ENCODE measurements around the gene PTGS2.

GRCh38 chr1:186683652-186684410 lies 3.6 kb upstream of the PTGS2 start:
- TF ChIP-seq STAT1 (IDR thresholded peaks at IDR 0.05; ENCODE audit: unreplicated experiment) (no peak), EZH2 (IDR thresholded peaks at IDR 0.05; ENCODE audit: low read depth, unreplicated experiment) (no peak), ZNF462 (CRISPR knock-in tag; IDR thresholded peaks at IDR 0.05) (no peak), CREB1 (CRISPR knock-in tag; IDR thresholded peaks at IDR 0.05; ENCODE audit: low read depth) (no peak), EZH2phosphoT487 (IDR thresholded peaks at IDR 0.05; ENCODE audit: unreplicated experiment) (no peak), ZNF331 (CRISPR knock-in tag; IDR thresholded peaks at IDR 0.05; ENCODE audit: low read depth) (no peak), POLR2AphosphoS5 (IDR thresholded peaks at IDR 0.05; ENCODE audit: low read depth) (no peak), JUNB (IDR thresholded peaks at IDR 0.05; ENCODE audit: unreplicated experiment) (no peak)
- TF ChIP-seq, protein P1, sequence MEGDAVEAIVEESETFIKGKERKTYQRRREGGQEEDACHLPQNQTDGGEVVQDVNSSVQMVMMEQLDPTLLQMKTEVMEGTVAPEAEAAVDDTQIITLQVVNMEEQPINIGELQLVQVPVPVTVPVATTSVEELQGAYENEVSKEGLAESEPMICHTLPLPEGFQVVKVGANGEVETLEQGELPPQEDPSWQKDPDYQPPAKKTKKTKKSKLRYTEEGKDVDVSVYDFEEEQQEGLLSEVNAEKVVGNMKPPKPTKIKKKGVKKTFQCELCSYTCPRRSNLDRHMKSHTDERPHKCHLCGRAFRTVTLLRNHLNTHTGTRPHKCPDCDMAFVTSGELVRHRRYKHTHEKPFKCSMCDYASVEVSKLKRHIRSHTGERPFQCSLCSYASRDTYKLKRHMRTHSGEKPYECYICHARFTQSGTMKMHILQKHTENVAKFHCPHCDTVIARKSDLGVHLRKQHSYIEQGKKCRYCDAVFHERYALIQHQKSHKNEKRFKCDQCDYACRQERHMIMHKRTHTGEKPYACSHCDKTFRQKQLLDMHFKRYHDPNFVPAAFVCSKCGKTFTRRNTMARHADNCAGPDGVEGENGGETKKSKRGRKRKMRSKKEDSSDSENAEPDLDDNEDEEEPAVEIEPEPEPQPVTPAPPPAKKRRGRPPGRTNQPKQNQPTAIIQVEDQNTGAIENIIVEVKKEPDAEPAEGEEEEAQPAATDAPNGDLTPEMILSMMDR (conservative IDR thresholded peaks at IDR 0.05; ENCODE audit: low read depth in 2 of 2), result no peak
- TF ChIP-seq, protein P2, sequence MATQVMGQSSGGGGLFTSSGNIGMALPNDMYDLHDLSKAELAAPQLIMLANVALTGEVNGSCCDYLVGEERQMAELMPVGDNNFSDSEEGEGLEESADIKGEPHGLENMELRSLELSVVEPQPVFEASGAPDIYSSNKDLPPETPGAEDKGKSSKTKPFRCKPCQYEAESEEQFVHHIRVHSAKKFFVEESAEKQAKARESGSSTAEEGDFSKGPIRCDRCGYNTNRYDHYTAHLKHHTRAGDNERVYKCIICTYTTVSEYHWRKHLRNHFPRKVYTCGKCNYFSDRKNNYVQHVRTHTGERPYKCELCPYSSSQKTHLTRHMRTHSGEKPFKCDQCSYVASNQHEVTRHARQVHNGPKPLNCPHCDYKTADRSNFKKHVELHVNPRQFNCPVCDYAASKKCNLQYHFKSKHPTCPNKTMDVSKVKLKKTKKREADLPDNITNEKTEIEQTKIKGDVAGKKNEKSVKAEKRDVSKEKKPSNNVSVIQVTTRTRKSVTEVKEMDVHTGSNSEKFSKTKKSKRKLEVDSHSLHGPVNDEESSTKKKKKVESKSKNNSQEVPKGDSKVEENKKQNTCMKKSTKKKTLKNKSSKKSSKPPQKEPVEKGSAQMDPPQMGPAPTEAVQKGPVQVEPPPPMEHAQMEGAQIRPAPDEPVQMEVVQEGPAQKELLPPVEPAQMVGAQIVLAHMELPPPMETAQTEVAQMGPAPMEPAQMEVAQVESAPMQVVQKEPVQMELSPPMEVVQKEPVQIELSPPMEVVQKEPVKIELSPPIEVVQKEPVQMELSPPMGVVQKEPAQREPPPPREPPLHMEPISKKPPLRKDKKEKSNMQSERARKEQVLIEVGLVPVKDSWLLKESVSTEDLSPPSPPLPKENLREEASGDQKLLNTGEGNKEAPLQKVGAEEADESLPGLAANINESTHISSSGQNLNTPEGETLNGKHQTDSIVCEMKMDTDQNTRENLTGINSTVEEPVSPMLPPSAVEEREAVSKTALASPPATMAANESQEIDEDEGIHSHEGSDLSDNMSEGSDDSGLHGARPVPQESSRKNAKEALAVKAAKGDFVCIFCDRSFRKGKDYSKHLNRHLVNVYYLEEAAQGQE (IDR thresholded peaks at IDR 0.05; ENCODE audit: unreplicated experiment), result no peak
- TF ChIP-seq, protein P3, sequence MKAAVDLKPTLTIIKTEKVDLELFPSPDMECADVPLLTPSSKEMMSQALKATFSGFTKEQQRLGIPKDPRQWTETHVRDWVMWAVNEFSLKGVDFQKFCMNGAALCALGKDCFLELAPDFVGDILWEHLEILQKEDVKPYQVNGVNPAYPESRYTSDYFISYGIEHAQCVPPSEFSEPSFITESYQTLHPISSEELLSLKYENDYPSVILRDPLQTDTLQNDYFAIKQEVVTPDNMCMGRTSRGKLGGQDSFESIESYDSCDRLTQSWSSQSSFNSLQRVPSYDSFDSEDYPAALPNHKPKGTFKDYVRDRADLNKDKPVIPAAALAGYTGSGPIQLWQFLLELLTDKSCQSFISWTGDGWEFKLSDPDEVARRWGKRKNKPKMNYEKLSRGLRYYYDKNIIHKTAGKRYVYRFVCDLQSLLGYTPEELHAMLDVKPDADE (IDR thresholded peaks at IDR 0.05), result no peak
